Measurements from ENCODE around the gene ZNF418.

The ZNF418 gene

GRCh38 chr19:57946316-57946715, 11.1 kb upstream of the ZNF418 start:
- TF ChIP-seq EZH2 (optimal IDR thresholded peaks at IDR 0.05; ENCODE audit: low read depth, low read length) = no peak
- no peak for TF ChIP-seq CTCF (IDR thresholded peaks at IDR 0.05; ENCODE audit: low read length)
- no peak for TF ChIP-seq EZH2phosphoT487 (IDR thresholded peaks at IDR 0.05; ENCODE audit: low read length)
- H3F3A ChIP-seq (ENCODE audit: insufficient read depth, low read length) = no peaks in the 10 kb centered on the region
- DNase-seq = no peak
- H3K4me1 ChIP-seq (ENCODE audit: low read length) = no peaks in the 10 kb centered on the region
- H3K36me3 ChIP-seq (replicated peaks; ENCODE audit: insufficient read depth, low read length) = no peaks in the 10 kb centered on the region
- H3K27ac ChIP-seq (ENCODE audit: low read length) = no peak overlapping the region
- no peaks in the 10 kb centered on the region for H3K79me2 ChIP-seq (ENCODE audit: low read length)
- no peaks in the 10 kb centered on the region for H4K20me1 ChIP-seq (ENCODE audit: insufficient read depth, low read length)
- H3K4me3 ChIP-seq (ENCODE audit: low read length) = no peak overlapping the region
- H3K9ac ChIP-seq (ENCODE audit: low read length) = no peak overlapping the region
- H2AFZ ChIP-seq (ENCODE audit: low read length) = no peak overlapping the region
- no peaks in the 10 kb centered on the region for H3K27me3 ChIP-seq (replicated peaks; ENCODE audit: insufficient read depth, low read length)
- no peak overlapping the region for H3K4me2 ChIP-seq (ENCODE audit: low read depth, low read length)
- H3K9me2 ChIP-seq (replicated peaks; ENCODE audit: insufficient read depth, low read length) = no peaks in the 10 kb centered on the region
- no peaks in the 10 kb centered on the region for H3K9me3 ChIP-seq (replicated peaks; ENCODE audit: insufficient read depth, low read length)

GRCh38 chr19:57941593-57941992, 6.4 kb upstream of the ZNF418 start:
- no peak for TF ChIP-seq EZH2 (optimal IDR thresholded peaks at IDR 0.05; ENCODE audit: low read depth, low read length)
- no peak for TF ChIP-seq EZH2phosphoT487 (IDR thresholded peaks at IDR 0.05; ENCODE audit: low read length)
- no peak for TF ChIP-seq CTCF (IDR thresholded peaks at IDR 0.05; ENCODE audit: low read length)
- H3K27ac ChIP-seq (ENCODE audit: low read length) = no peak overlapping the region
- no peaks in the 10 kb centered on the region for H3K9me3 ChIP-seq (replicated peaks; ENCODE audit: insufficient read depth, low read length)
- no peak overlapping the region for H3K4me3 ChIP-seq (ENCODE audit: low read length)
- H3K36me3 ChIP-seq (replicated peaks; ENCODE audit: insufficient read depth, low read length) = no peaks in the 10 kb centered on the region
- no peaks in the 10 kb centered on the region for H3K27me3 ChIP-seq (replicated peaks; ENCODE audit: insufficient read depth, low read length)
- no peak overlapping the region for H3K4me2 ChIP-seq (ENCODE audit: low read depth, low read length)
- no peak overlapping the region for H3K9ac ChIP-seq (ENCODE audit: low read length)
- H2AFZ ChIP-seq (ENCODE audit: low read length) = no peak overlapping the region
- no peaks in the 10 kb centered on the region for H3K79me2 ChIP-seq (ENCODE audit: low read length)
- no peaks in the 10 kb centered on the region for H4K20me1 ChIP-seq (ENCODE audit: insufficient read depth, low read length)
- no peak for DNase-seq
- no peaks in the 10 kb centered on the region for H3K9me2 ChIP-seq (replicated peaks; ENCODE audit: insufficient read depth, low read length)
- no peaks in the 10 kb centered on the region for H3K4me1 ChIP-seq (ENCODE audit: low read length)
- no peaks in the 10 kb centered on the region for H3F3A ChIP-seq (ENCODE audit: insufficient read depth, low read length)

GRCh38 chr19:57935731-57936130, 529 bp upstream of the ZNF418 start:
- no peak for TF ChIP-seq EZH2 (optimal IDR thresholded peaks at IDR 0.05; ENCODE audit: low read depth, low read length)
- TF ChIP-seq EZH2phosphoT487 (IDR thresholded peaks at IDR 0.05; ENCODE audit: low read length) = no peak
- TF ChIP-seq CTCF (IDR thresholded peaks at IDR 0.05; ENCODE audit: low read length) = no peak
- Histone ChIP-seq H3K4me3 (ENCODE audit: low read length) (no peak overlapping the region), H4K20me1 (ENCODE audit: insufficient read depth, low read length) (no peaks in the 10 kb centered on the region), H3K9me2 (replicated peaks; ENCODE audit: insufficient read depth, low read length) (no peaks in the 10 kb centered on the region), H3K9me3 (replicated peaks; ENCODE audit: insufficient read depth, low read length) (no peaks in the 10 kb centered on the region), H3K4me2 (ENCODE audit: low read depth, low read length) (no peak overlapping the region), H3K79me2 (ENCODE audit: low read length) (no peaks in the 10 kb centered on the region), H3F3A (ENCODE audit: insufficient read depth, low read length) (no peaks in the 10 kb centered on the region), H3K9ac (ENCODE audit: low read length) (no peak overlapping the region), H3K4me1 (ENCODE audit: low read length) (no peaks in the 10 kb centered on the region), H3K27me3 (replicated peaks; ENCODE audit: insufficient read depth, low read length) (no peaks in the 10 kb centered on the region), H3K27ac (ENCODE audit: low read length) (no peak overlapping the region), H3K36me3 (replicated peaks; ENCODE audit: insufficient read depth, low read length) (no peaks in the 10 kb centered on the region), H2AFZ (ENCODE audit: low read length) (no peak overlapping the region)
- no peak for DNase-seq

Measured in MM.1S (cell line).